Measurements from ENCODE around the gene UCK2. TPM values are rescaled to one million over a fixed set of nuclear protein-coding genes. Genes with fewer than 3 reads are reported as not detected.

The UCK2 gene
- total and polyA plus RNA-seq, 9 of the 15 experiments (the other 6 are each of a cell fraction or from before 2014, with no cell fraction given), result 71.6 to 145 (median 95.8) TPM

DNA sequence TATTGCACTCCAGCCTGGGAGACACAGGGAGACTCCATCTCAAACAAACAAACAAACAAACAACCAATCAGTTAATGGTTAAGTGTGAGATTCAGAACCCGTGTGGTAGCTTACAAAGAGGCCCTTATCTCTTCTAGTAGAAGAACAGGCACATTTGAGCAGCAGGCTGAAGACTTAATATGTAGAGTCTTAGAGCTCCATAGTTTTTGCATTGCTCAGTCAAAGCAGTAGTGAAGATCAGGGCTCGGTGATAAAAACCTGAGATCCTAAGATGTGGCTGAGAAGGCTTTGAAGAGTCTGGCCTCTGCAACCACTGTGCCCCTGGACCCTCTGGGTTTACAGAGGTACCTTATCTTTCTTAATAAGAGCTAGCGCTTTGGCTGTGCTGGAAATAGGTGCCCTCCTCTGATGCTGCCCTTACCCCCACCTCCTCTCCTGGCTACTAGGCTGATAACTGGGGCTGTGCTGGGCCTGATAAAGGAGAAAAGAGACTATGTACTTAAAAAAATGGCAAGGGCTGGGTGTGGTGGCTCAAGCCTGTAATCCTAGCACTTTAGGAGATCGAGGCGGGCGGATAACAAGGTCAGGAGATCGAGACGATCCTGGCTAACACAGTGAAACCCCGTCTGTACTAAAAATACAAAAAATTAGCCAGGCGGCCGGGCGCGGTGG lies 10.5 kb upstream of the UCK2 start (continued):
- TF ChIP-seq E2F6 (IDR thresholded peaks at IDR 0.05; ENCODE audit: borderline replicate concordance in 1 of 2, extremely low read depth in 1 of 2, insufficient read depth in 1 of 2, insufficient read length in 1 of 2, low read depth in 1 of 2, low read length in 1 of 2, poor library complexity in 1 of 2, severe bottlenecking in 1 of 2), result no peak
- TF ChIP-seq NFRKB (IDR thresholded peaks at IDR 0.05; ENCODE audit: low read depth), result no peak
- TF ChIP-seq HLTF (IDR thresholded peaks at IDR 0.05), result no peak
- TF ChIP-seq, protein P1, sequence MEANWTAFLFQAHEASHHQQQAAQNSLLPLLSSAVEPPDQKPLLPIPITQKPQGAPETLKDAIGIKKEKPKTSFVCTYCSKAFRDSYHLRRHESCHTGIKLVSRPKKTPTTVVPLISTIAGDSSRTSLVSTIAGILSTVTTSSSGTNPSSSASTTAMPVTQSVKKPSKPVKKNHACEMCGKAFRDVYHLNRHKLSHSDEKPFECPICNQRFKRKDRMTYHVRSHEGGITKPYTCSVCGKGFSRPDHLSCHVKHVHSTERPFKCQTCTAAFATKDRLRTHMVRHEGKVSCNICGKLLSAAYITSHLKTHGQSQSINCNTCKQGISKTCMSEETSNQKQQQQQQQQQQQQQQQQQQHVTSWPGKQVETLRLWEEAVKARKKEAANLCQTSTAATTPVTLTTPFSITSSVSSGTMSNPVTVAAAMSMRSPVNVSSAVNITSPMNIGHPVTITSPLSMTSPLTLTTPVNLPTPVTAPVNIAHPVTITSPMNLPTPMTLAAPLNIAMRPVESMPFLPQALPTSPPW (CRISPR knock-in tag; IDR thresholded peaks at IDR 0.05), result peak; percentile 91
- no peak for TF ChIP-seq AFF4 (CRISPR knock-in tag; IDR thresholded peaks at IDR 0.05)
- TF ChIP-seq CEBPB (tag; IDR thresholded peaks at IDR 0.05), result no peak
- no peak for TF ChIP-seq NFXL1 (CRISPR knock-in tag; IDR thresholded peaks at IDR 0.05)
- no peak for TF ChIP-seq TAF7 (tag; IDR thresholded peaks at IDR 0.05)
- no peak for TF ChIP-seq E2F1 (CRISPR knock-in tag; IDR thresholded peaks at IDR 0.05)
- TF ChIP-seq SOX6 (IDR thresholded peaks at IDR 0.05), result peak; percentile 55; the same call in 1 of the 2 replicates
- peak; percentile 47; the same call in 1 of the 2 replicates for TF ChIP-seq STAT5A (IDR thresholded peaks at IDR 0.05; ENCODE audit: borderline replicate concordance, low read length)
- no peak for TF ChIP-seq TSC22D4 (tag; IDR thresholded peaks at IDR 0.05)
- no peak for TF ChIP-seq ZNF121 (CRISPR knock-in tag; conservative IDR thresholded peaks at IDR 0.05)

Measured in K562 (cell line).